NB4 (cell line): Measurements from ENCODE around the gene PRDM15.

Experiments
- POLR2A ChIP-seq: IDR thresholded peaks from 2 replicates; pipeline ENCODE4 v1.6.1; 2011; ENCODE audit warnings: mild to moderate bottlenecking; ENCODE audit not compliant: insufficient read length; ENCODE audit errors: extremely low read depth
- TF ChIP-seq, protein P1 (sequence below): IDR thresholded peaks from one replicate; pipeline ENCODE4 v1.5.1; 2012; ENCODE audit warnings: low read depth, low read length

DNA sequence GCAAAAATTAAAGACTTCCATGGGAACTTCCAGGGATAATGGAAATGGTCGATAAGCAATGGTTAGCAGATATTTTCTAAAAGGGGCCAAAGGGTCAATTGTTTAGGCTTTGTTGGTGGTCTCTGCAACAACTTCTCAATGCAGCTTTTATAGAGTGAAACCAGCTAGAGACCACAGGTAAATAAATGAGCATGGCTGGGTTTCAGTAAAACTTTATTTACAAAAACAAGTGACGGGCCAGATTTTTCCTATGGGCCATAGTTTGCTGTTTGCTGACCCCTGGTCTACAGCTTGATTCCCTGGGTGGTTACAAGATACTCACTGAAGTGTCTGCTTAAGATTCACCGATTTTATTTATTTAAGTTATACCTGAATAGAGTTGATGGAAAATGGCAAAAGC, 22.6 kb upstream of the PRDM15 start:
- TF ChIP-seq POLR2A: no peak
- TF ChIP-seq, protein P1, sequence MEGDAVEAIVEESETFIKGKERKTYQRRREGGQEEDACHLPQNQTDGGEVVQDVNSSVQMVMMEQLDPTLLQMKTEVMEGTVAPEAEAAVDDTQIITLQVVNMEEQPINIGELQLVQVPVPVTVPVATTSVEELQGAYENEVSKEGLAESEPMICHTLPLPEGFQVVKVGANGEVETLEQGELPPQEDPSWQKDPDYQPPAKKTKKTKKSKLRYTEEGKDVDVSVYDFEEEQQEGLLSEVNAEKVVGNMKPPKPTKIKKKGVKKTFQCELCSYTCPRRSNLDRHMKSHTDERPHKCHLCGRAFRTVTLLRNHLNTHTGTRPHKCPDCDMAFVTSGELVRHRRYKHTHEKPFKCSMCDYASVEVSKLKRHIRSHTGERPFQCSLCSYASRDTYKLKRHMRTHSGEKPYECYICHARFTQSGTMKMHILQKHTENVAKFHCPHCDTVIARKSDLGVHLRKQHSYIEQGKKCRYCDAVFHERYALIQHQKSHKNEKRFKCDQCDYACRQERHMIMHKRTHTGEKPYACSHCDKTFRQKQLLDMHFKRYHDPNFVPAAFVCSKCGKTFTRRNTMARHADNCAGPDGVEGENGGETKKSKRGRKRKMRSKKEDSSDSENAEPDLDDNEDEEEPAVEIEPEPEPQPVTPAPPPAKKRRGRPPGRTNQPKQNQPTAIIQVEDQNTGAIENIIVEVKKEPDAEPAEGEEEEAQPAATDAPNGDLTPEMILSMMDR: no peak
